ENCODE results near the gene CDH4.

- TF ChIP-seq CTCF (IDR thresholded peaks at IDR 0.05; ENCODE audit: borderline replicate concordance, extremely low read depth, low read length, poor library complexity, severe bottlenecking) (no peak), EZH2 (IDR thresholded peaks at IDR 0.05; ENCODE audit: borderline replicate concordance, low read depth, low read length, severe bottlenecking) (no peak)
Observed at GRCh38 chr20:61370841-61371303, 118.8 kb downstream of the CDH4 start.
